HepG2 (cell line): Measurements from ENCODE around the gene NEU4. TPM values are rescaled to one million over a fixed set of nuclear protein-coding genes. Genes with fewer than 3 reads are reported as not detected.

Experiments used
- ATRX ChIP-seq: sonication (generic); formaldehyde crosslinking; IDR thresholded peaks from 2 replicates; pipeline ENCODE4 v1.4.0; 2020; ENCODE audit warnings: missing genetic modification reagents, borderline replicate concordance
- HNF4G ChIP-seq, 2 experiments: sonication (generic) in 1 of 2; formaldehyde crosslinking in 1 of 2; IDR thresholded peaks; 2 replicates each; pipeline versions ENCODE4 v1.4.0 to v1.6.1; 2011 to 2020; ENCODE audit warnings: borderline replicate concordance in 2 of 2, low read depth in 2 of 2, mild to moderate bottlenecking in 2 of 2, low read length in 1 of 2, missing genetic modification reagents in 1 of 2, moderate library complexity in 1 of 2
- HNRNPL ChIP-seq: fragments of 200-400 bp; formaldehyde crosslinking; IDR thresholded peaks from 2 replicates; pipeline ENCODE4 v1.6.1; 2017; ENCODE audit warnings: mild to moderate bottlenecking, low read depth, low read length
- IRF2 ChIP-seq: IDR thresholded peaks from 2 replicates; pipeline ENCODE4 v1.6.1; 2018; ENCODE audit warnings: missing genetic modification reagents, missing compliant biosample characterization
- ISL2 ChIP-seq: sonication (generic); formaldehyde crosslinking; IDR thresholded peaks from 2 replicates; pipeline ENCODE4 v1.5.0; 2020; ENCODE audit warnings: missing genetic modification reagents
- NBN ChIP-seq: fragments of 450-650 bp; conservative IDR thresholded peaks from 2 replicates; pipeline ENCODE4 v1.6.1; 2017
- NONO ChIP-seq, 2 experiments: fragments of 450-650 bp in 1 of 2; sonication (generic) in 1 of 2; formaldehyde crosslinking in 1 of 2; IDR thresholded peaks in 1 of 2; conservative IDR thresholded peaks in 1 of 2; 2 replicates each; pipeline versions ENCODE4 v1.6.1 to v1.8.0; 2017 to 2022; ENCODE audit warnings: mild to moderate bottlenecking in 1 of 2, missing genetic modification reagents in 1 of 2, moderate library complexity in 1 of 2
- PPARG ChIP-seq: conservative IDR thresholded peaks from 2 replicates; pipeline ENCODE4 v1.6.1; 2016; ENCODE audit warnings: missing biosample characterization, missing genetic modification reagents
- RBFOX2 ChIP-seq: fragments of 200-400 bp; formaldehyde crosslinking; IDR thresholded peaks from 2 replicates; pipeline ENCODE4 v1.6.1; 2017; ENCODE audit warnings: low read depth, mild to moderate bottlenecking, low read length
- SP140L ChIP-seq: sonication (generic); formaldehyde crosslinking; IDR thresholded peaks from 2 replicates; pipeline ENCODE4 v1.4.0; 2020; ENCODE audit warnings: missing genetic modification reagents, borderline replicate concordance
- SP5 ChIP-seq: IDR thresholded peaks from 2 replicates; pipeline ENCODE4 v1.6.1; 2016; ENCODE audit warnings: low read depth, borderline replicate concordance
- SRF ChIP-seq: IDR thresholded peaks from 2 replicates; pipeline ENCODE4 v1.6.1; 2011; ENCODE audit warnings: mild to moderate bottlenecking, low read depth, low read length, moderate library complexity
- TAF15 ChIP-seq: fragments of 200-400 bp; formaldehyde crosslinking; IDR thresholded peaks from one replicate; pipeline ENCODE4 v1.6.1; 2018; ENCODE audit warnings: mild to moderate bottlenecking, low read depth, low read length; ENCODE audit not compliant: poor library complexity, severe bottlenecking
- ZFP36L2 ChIP-seq: sonication (generic); formaldehyde crosslinking; IDR thresholded peaks from 2 replicates; pipeline ENCODE4 v1.4.0; 2020; ENCODE audit warnings: missing genetic modification reagents
- ZKSCAN8 ChIP-seq: IDR thresholded peaks from 2 replicates; pipeline ENCODE4 v1.6.1; 2016; ENCODE audit warnings: borderline replicate concordance, missing genetic modification reagents, missing compliant biosample characterization
- ZNF296 ChIP-seq: sonication (generic); formaldehyde crosslinking; conservative IDR thresholded peaks from 2 replicates; pipeline ENCODE4 v1.5.0; 2020; ENCODE audit warnings: mild to moderate bottlenecking, missing genetic modification reagents
- ZNF317 ChIP-seq: sonication (generic); formaldehyde crosslinking; IDR thresholded peaks from 2 replicates; pipeline ENCODE4 v1.5.0; 2020; ENCODE audit warnings: mild to moderate bottlenecking, missing genetic modification reagents
- ZNF343 ChIP-seq: sonication (generic); formaldehyde crosslinking; IDR thresholded peaks from 2 replicates; pipeline ENCODE4 v1.4.0; 2020; ENCODE audit warnings: mild to moderate bottlenecking, missing genetic modification reagents
- ZNF430 ChIP-seq: sonication (generic); formaldehyde crosslinking; IDR thresholded peaks from 2 replicates; pipeline ENCODE4 v1.9.0; 2021; ENCODE audit warnings: mild to moderate bottlenecking, missing genetic modification reagents
- ZNF451 ChIP-seq: sonication (generic); formaldehyde crosslinking; IDR thresholded peaks from 2 replicates; pipeline ENCODE4 v1.5.0; 2020; ENCODE audit warnings: mild to moderate bottlenecking, missing genetic modification reagents
- ZNF75D ChIP-seq: sonication (generic); formaldehyde crosslinking; IDR thresholded peaks from 2 replicates; pipeline ENCODE4 v1.8.1; 2023; ENCODE audit warnings: missing genetic modification reagents, mild to moderate bottlenecking, borderline replicate concordance
- ZNF841 ChIP-seq: sonication (generic); formaldehyde crosslinking; IDR thresholded peaks from 2 replicates; pipeline ENCODE4 v1.8.1; 2023; ENCODE audit warnings: missing genetic modification reagents, borderline replicate concordance
- ZSCAN12 ChIP-seq: sonication (generic); formaldehyde crosslinking; IDR thresholded peaks from 2 replicates; pipeline ENCODE4 v1.9.0; 2021; ENCODE audit warnings: mild to moderate bottlenecking, missing genetic modification reagents
- ZSCAN9 ChIP-seq: IDR thresholded peaks from 2 replicates; pipeline ENCODE4 v1.6.1; 2016; ENCODE audit warnings: borderline replicate concordance
- polyA plus RNA-seq, 8 experiments: library from polyadenylated mRNA; depleted of rRNA in 3 of 8; stranded (reverse) in 7 of 8; unstranded in 1 of 8; fragments of >200 nt; fragmentation: Illumina TruSeq in 4 of 8; extraction: Trizol in 4 of 8; gene quantifications; 2 replicates each; pipeline versions ENCODE4 v1.2.1 to v1.2.3, GENCODE V29; 2011 to 2016; ENCODE audit warnings: low read depth in 4 of 8, missing spikeins in 1 of 8, mixed read lengths in 1 of 8; ENCODE audit not compliant: insufficient read depth in 1 of 8
- total RNA-seq, 5 experiments: library from RNA; depleted of rRNA; stranded (reverse); fragments of >200 nt; fragmentation: Illumina TruSeq; extraction: Trizol; gene quantifications; 2 replicates each; pipeline ENCODE4 v1.2.3, GENCODE V29; 2016; ENCODE audit warnings: low read depth in 1 of 5
- TF ChIP-seq, protein P1 (sequence below): sonication (generic); formaldehyde crosslinking; IDR thresholded peaks from 2 replicates; pipeline ENCODE4 v1.8.1; 2023; ENCODE audit warnings: missing genetic modification reagents, inconsistent platforms, borderline replicate concordance
- TF ChIP-seq, protein P2 (sequence below): sonication (generic); formaldehyde crosslinking; IDR thresholded peaks from 2 replicates; pipeline ENCODE4 v1.4.0; 2020; ENCODE audit warnings: missing genetic modification reagents

Gene NEU4
- total and polyA plus RNA-seq, 2 of the 13 experiments (the other 11 are each of a cell fraction or from before 2014, with no cell fraction given), result 53.5 to 107 TPM

- TF ChIP-seq, protein P1, sequence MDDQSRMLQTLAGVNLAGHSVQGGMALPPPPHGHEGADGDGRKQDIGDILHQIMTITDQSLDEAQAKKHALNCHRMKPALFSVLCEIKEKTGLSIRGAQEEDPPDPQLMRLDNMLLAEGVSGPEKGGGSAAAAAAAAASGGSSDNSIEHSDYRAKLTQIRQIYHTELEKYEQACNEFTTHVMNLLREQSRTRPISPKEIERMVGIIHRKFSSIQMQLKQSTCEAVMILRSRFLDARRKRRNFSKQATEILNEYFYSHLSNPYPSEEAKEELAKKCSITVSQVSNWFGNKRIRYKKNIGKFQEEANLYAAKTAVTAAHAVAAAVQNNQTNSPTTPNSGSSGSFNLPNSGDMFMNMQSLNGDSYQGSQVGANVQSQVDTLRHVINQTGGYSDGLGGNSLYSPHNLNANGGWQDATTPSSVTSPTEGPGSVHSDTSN, result peak; percentile 75; the same call in 1 of the 2 replicates
- peak; percentile 78; the same call in 1 of the 2 replicates for TF ChIP-seq ZKSCAN8 (CRISPR knock-in tag)
- TF ChIP-seq ZNF317, result 0 out of 2 replicates have a peak, but pooled peaks have one; percentile 62
- no peak for TF ChIP-seq ATRX (CRISPR knock-in tag)
- peak; percentile 95 for TF ChIP-seq ZNF343 (CRISPR knock-in tag)
- TF ChIP-seq ZNF451, result peak; percentile 97
- TF ChIP-seq NBN, result no peak
- no peak for TF ChIP-seq ZNF75D (CRISPR knock-in tag)
- TF ChIP-seq SP140L (CRISPR knock-in tag), result no peak
- peak; percentile 93 for TF ChIP-seq SP5
- TF ChIP-seq, protein P2, sequence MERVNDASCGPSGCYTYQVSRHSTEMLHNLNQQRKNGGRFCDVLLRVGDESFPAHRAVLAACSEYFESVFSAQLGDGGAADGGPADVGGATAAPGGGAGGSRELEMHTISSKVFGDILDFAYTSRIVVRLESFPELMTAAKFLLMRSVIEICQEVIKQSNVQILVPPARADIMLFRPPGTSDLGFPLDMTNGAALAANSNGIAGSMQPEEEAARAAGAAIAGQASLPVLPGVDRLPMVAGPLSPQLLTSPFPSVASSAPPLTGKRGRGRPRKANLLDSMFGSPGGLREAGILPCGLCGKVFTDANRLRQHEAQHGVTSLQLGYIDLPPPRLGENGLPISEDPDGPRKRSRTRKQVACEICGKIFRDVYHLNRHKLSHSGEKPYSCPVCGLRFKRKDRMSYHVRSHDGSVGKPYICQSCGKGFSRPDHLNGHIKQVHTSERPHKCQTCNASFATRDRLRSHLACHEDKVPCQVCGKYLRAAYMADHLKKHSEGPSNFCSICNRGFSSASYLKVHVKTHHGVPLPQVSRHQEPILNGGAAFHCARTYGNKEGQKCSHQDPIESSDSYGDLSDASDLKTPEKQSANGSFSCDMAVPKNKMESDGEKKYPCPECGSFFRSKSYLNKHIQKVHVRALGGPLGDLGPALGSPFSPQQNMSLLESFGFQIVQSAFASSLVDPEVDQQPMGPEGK, result peak; percentile 92
- TF ChIP-seq HNRNPL, result peak; percentile 95
- peak; percentile 91 for TF ChIP-seq RBFOX2
- peak; percentile 97; the same call in 1 of the 2 replicates for TF ChIP-seq ZSCAN9 (CRISPR knock-in tag)
- TF ChIP-seq NONO (IDR thresholded peaks at IDR 0.05), result no peak
- peak; percentile 87 for TF ChIP-seq NONO (CRISPR knock-in tag; conservative IDR thresholded peaks at IDR 0.05)
- TF ChIP-seq ZNF430, result peak; percentile 96
- TF ChIP-seq HNF4G (IDR thresholded peaks at IDR 0.05; ENCODE audit: borderline replicate concordance, low read depth, low read length), result peak; percentile 96
- TF ChIP-seq HNF4G (CRISPR knock-in tag; IDR thresholded peaks at IDR 0.05; ENCODE audit: borderline replicate concordance, low read depth), result peak; percentile 98
- peak; percentile 73 for TF ChIP-seq ISL2
- TF ChIP-seq PPARG, result no peak
- no peak for TF ChIP-seq SRF
- peak; percentile 85; the same call in 1 of the 2 replicates for TF ChIP-seq IRF2 (CRISPR knock-in tag)
- peak; percentile 93 for TF ChIP-seq ZNF296 (CRISPR knock-in tag)
- no peak for TF ChIP-seq TAF15
- no peak for TF ChIP-seq ZNF841
- peak; percentile 80; the same call in 1 of the 2 replicates for TF ChIP-seq ZSCAN12 (CRISPR knock-in tag)
- TF ChIP-seq ZFP36L2 (CRISPR knock-in tag), result no peak
These were observed at the start of gene NEU4 (continued) for GRCh38 chr2:241808721-241809382.
